ENCODE data around the gene SLC17A9.

Gene SLC17A9

DNA sequence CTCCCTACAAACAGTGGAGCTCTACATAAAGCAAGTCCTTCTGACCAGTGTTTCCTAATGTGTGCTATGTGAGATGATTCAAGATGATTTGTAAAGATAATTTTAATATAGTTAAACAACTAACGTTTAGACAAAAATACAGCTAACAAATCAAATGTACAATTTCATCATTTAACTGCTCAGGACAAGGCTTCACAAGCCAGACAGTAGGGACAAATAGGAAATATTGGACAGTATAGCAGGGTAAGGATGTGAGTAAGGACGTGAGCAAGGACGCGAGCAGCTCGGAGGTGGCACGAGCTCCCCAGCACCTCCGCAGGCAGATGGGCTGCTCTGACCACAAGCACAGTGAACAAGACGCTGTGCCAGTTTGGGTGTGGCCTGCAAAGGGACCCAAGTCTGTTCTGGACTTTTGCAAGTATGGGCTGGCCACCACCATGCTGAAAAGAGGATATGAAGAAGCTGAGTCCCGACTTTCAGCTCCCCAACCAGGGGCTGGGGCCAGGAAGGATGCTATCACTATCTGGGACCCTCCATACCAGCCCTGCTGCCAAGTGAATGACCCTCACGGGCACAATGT lies 40.7 kb upstream of the SLC17A9 start:
- H3K36me3 ChIP-seq (ENCODE audit: control insufficient read depth, insufficient read depth, low read length, severe bottlenecking) = peaks cover 53% of the 10 kb centered on the region
- peaks cover 33% of the 10 kb centered on the region for H3K4me1 ChIP-seq (ENCODE audit: control insufficient read depth, insufficient read depth, low read length)
- H3K9ac ChIP-seq (ENCODE audit: low read length) = no peak overlapping the region
- H3K4me3 ChIP-seq (ENCODE audit: low read length) = no peak overlapping the region
- H3K9me3 ChIP-seq (ENCODE audit: control insufficient read depth, low read length) = no peaks in the 10 kb centered on the region
- DNase-seq (ENCODE audit: low read depth) = no peak
- no peaks in the 10 kb centered on the region for H3K27me3 ChIP-seq (replicated peaks; ENCODE audit: control insufficient read depth, insufficient read depth, low read length)

DNA sequence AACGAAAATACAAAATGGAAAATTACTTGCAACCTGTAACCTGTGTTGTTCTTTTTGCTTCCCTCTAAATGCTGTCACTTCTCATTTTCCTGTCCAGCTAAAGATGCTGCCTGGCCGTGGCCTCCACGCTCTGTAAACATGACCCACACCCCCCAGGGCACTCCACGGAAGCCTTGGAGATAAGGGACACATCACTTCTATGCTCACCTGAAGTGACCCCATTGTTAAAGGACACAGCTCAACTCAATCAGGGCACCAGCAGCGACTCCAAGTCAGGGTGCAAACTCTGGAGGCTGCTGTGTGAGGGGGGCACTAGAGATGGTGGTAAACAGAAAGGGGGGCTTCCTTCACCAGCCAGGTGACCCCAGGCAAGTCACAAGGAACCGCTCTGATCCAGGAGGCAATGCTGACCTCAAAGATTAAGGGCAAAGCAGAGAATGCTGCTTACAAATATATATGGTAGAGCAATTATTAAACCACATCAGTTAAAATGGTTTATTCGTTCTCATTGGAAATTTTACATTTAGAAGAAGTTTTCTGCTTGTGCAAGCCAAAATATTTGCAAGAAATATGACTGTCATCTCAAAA lies 39.4 kb upstream of the SLC17A9 start:
- Histone ChIP-seq H3K4me1 (ENCODE audit: control insufficient read depth, insufficient read depth, low read length) (peaks cover 40% of the 10 kb centered on the region), H3K27me3 (replicated peaks; ENCODE audit: control insufficient read depth, insufficient read depth, low read length) (no peaks in the 10 kb centered on the region), H3K36me3 (ENCODE audit: control insufficient read depth, insufficient read depth, low read length, severe bottlenecking) (peaks cover 44% of the 10 kb centered on the region), H3K9ac (ENCODE audit: low read length) (no peak overlapping the region), H3K4me3 (ENCODE audit: low read length) (no peak overlapping the region), H3K9me3 (ENCODE audit: control insufficient read depth, low read length) (no peaks in the 10 kb centered on the region)
- no peak for DNase-seq (ENCODE audit: low read depth)

DNA sequence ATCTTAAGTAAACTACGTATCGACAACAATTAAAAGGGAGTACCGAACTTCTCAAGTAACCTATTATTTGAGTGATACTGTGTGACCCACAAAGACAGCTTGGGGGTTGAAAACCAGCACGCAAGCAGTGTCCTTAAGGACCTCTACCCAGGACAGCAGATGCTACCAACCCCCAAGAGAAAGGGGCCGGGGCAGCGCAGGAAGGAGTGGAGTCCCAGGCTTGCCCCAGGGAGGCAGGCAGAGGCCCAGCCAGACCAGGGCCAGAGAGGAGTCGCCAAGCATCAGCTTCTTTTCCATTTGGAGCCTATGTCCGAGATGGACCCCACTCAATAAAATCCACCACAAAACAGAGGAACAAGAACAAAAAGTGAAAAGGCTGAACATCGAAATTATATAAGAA lies 38.1 kb upstream of the SLC17A9 start:
- Histone ChIP-seq H3K27me3 (replicated peaks; ENCODE audit: control insufficient read depth, insufficient read depth, low read length) (no peaks in the 10 kb centered on the region), H3K9me3 (ENCODE audit: control insufficient read depth, low read length) (no peaks in the 10 kb centered on the region), H3K36me3 (ENCODE audit: control insufficient read depth, insufficient read depth, low read length, severe bottlenecking) (peaks cover 31% of the 10 kb centered on the region), H3K9ac (ENCODE audit: low read length) (no peak overlapping the region), H3K4me1 (ENCODE audit: control insufficient read depth, insufficient read depth, low read length) (peaks cover 48% of the 10 kb centered on the region), H3K4me3 (ENCODE audit: low read length) (no peak overlapping the region)
- DNase-seq (ENCODE audit: low read depth) = no peak

DNA sequence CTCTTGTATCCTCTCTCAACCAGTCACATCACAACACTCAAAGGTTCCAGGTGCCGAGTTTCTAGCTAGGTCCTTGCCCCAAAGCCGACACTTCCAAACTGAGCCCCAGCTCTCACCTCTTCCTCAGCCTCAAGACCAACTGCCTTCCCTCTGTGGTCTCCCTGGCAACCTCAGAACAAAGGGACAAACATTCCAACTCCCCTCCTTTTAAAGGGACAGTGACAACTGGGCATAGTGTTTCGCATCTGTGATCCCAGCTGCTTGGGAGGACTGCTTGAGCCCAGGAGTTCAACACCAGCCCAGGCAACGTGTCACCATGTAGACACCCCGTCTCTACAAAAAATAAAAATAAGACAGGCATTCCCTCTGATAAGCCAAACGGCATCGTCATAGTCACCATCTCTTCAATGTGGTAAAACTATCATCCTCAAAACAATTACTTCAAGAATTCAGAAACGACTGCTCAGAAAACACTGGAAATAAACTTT lies 37.5 kb upstream of the SLC17A9 start:
- Histone ChIP-seq H3K4me1 (ENCODE audit: control insufficient read depth, insufficient read depth, low read length) (peaks cover 50% of the 10 kb centered on the region), H3K27me3 (replicated peaks; ENCODE audit: control insufficient read depth, insufficient read depth, low read length) (no peaks in the 10 kb centered on the region), H3K4me3 (ENCODE audit: low read length) (no peak overlapping the region), H3K9me3 (ENCODE audit: control insufficient read depth, low read length) (no peaks in the 10 kb centered on the region), H3K36me3 (ENCODE audit: control insufficient read depth, insufficient read depth, low read length, severe bottlenecking) (peaks cover 25% of the 10 kb centered on the region), H3K9ac (ENCODE audit: low read length) (no peak overlapping the region)
- DNase-seq (ENCODE audit: low read depth) = peak; percentile 30

DNA sequence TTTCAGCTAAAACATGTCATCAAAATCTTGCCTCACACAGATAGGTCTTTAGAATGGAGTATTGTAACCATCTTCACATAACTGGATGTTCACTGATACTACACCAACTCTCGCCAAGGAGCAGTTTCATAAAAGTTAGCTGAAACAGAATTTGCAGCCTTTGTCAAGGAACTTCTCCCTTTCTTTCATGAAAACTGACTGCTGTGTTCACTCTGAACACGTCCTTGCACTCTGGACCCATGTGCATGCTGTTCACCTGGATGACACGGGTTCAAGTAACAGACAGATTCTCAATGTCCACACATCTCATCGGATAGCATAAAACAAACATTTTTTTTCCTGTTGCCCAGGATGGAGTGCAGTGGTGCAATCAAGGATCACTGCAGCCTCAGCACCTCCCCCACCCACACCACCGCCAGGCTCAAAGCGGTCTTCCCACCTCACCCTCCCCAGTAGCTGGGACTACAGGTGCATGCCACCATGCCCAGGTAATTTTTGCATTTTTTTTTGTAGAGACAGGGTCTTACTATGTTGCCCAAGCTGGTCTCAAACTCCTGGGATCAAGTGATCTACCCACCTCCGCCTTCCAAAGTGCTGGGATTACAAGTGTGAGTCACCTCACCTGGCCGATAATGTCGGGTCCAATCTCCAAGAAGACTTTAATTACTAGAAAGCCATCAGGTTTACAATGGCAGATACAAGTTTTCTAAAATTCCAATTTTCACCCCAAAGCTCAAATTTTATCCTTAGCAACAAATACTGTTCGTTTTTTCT lies 35.6 kb upstream of the SLC17A9 start:
- DNase-seq (ENCODE audit: low read depth) = no peak
- Histone ChIP-seq H3K9ac (ENCODE audit: low read length) (no peak overlapping the region), H3K36me3 (ENCODE audit: control insufficient read depth, insufficient read depth, low read length, severe bottlenecking) (peaks cover 7% of the 10 kb centered on the region), H3K9me3 (ENCODE audit: control insufficient read depth, low read length) (no peaks in the 10 kb centered on the region), H3K27me3 (replicated peaks; ENCODE audit: control insufficient read depth, insufficient read depth, low read length) (no peaks in the 10 kb centered on the region), H3K4me3 (ENCODE audit: low read length) (no peak overlapping the region), H3K4me1 (ENCODE audit: control insufficient read depth, insufficient read depth, low read length) (peaks cover 67% of the 10 kb centered on the region)

DNA sequence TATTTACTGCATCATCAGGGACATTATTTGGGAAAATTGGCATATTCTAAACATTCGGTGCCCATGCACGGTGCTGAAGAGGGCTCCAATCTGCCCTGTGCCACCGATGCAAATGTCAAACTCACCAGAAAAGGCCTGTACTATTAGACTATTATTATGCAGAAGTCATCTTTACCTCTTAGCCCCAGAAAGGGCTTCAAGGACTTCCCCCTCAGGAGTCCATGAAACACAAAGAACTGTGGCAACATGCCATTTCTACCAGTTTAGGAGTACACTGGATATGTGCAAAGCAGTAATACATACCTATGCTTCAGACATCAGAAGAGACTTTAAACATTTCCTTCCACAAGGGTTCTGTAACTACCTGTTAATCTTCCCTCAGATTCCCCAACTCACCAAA lies 34.8 kb upstream of the SLC17A9 start:
- Histone ChIP-seq H3K4me3 (ENCODE audit: low read length) (no peak overlapping the region), H3K9ac (ENCODE audit: low read length) (no peak overlapping the region), H3K36me3 (ENCODE audit: control insufficient read depth, insufficient read depth, low read length, severe bottlenecking) (no peaks in the 10 kb centered on the region), H3K9me3 (ENCODE audit: control insufficient read depth, low read length) (no peaks in the 10 kb centered on the region), H3K27me3 (replicated peaks; ENCODE audit: control insufficient read depth, insufficient read depth, low read length) (no peaks in the 10 kb centered on the region), H3K4me1 (ENCODE audit: control insufficient read depth, insufficient read depth, low read length) (peaks cover 74% of the 10 kb centered on the region)
- no peak for DNase-seq (ENCODE audit: low read depth)

DNA sequence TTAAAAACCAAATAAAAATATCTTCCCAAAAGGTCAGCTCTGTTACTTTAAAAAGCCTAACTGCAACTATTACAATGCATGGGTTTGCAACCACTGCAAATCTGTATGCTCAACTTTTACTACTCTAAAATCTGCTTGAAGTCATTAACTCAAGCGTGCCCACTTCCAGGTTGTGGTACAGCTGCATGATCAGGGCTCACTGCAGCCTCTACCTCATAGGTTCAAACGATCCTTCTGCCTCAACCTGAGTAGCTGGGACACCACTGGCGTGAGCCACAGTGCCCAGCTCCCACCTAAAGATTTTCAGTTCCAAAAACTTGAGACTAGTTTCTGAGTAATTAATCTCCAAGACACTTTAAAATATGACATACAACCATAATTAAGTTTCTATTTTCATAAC lies 34.4 kb upstream of the SLC17A9 start:
- Histone ChIP-seq H3K4me1 (ENCODE audit: control insufficient read depth, insufficient read depth, low read length) (peaks cover 76% of the 10 kb centered on the region), H3K9ac (ENCODE audit: low read length) (no peak overlapping the region)

DNA sequence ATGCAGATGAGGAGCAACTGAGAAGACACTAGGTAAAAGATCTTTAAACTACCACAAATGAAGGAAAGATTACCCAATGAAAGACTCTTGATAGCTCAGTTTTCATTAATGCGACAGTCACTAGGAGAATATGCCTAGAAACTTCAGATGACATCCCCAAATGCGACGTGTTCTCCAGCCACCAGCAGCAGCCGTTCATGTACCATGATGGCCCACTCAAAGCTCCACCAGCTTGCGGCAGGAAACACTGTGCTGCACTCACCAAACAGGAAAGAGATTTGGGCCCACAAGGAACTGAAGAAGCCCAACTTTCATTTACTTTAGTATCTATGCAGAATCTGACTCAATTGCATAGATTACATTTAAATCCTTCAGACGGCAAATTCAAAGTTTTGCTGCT lies 33.7 kb upstream of the SLC17A9 start:
- H3K4me1 ChIP-seq (ENCODE audit: control insufficient read depth, insufficient read depth, low read length) = peaks cover 78% of the 10 kb centered on the region
- H3K36me3 ChIP-seq (ENCODE audit: control insufficient read depth, insufficient read depth, low read length, severe bottlenecking) = no peaks in the 10 kb centered on the region

More for the DNA sequence above, 34.4 kb upstream of the SLC17A9 start:
- H3K9me3 ChIP-seq (ENCODE audit: control insufficient read depth, low read length) = no peaks in the 10 kb centered on the region
- DNase-seq (ENCODE audit: low read depth) = no peak
- no peaks in the 10 kb centered on the region for H3K36me3 ChIP-seq (ENCODE audit: control insufficient read depth, insufficient read depth, low read length, severe bottlenecking)
- H3K27me3 ChIP-seq (replicated peaks; ENCODE audit: control insufficient read depth, insufficient read depth, low read length) = no peaks in the 10 kb centered on the region
- no peak overlapping the region for H3K4me3 ChIP-seq (ENCODE audit: low read length)

DNA sequence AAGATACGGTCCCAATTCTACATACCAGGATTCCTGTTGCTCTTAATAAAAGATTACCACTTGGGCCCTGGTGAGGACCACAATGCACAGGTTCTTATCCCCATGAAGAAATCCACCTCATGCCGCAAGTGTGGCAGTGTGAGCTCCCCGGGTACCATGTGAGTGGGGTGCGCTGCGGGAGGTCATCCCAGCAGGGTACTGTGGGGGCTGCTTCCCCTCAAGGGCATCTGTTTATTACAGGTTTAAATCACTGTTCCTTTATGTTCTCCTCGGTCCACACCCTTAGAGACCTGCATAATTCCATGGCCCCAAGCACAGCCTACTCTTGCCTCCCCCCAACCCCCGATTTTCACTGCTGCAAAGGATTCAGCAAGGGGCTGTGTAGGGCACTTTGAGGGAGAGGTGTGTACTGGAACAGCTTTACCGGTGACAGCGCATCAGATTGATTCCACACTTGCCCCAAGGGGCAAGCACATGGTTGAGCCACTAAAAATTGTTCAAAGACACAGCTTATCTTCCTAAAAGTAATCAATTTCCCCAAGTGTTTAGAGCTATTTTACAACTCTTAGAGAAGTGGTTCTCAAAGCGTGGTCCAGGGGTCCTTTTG lies 32.4 kb upstream of the SLC17A9 start:
- H3K9ac ChIP-seq (ENCODE audit: low read length) = no peak overlapping the region
- H3K36me3 ChIP-seq (ENCODE audit: control insufficient read depth, insufficient read depth, low read length, severe bottlenecking) = no peaks in the 10 kb centered on the region
- no peaks in the 10 kb centered on the region for H3K27me3 ChIP-seq (replicated peaks; ENCODE audit: control insufficient read depth, insufficient read depth, low read length)
- no peaks in the 10 kb centered on the region for H3K9me3 ChIP-seq (ENCODE audit: control insufficient read depth, low read length)
- no peak overlapping the region for H3K4me3 ChIP-seq (ENCODE audit: low read length)
- H3K4me1 ChIP-seq (ENCODE audit: control insufficient read depth, insufficient read depth, low read length) = peaks cover 78% of the 10 kb centered on the region
- DNase-seq (ENCODE audit: low read depth) = no peak

More for the DNA sequence above, 33.7 kb upstream of the SLC17A9 start:
- Histone ChIP-seq H3K4me3 (ENCODE audit: low read length) (no peak overlapping the region), H3K9me3 (ENCODE audit: control insufficient read depth, low read length) (no peaks in the 10 kb centered on the region), H3K9ac (ENCODE audit: low read length) (no peak overlapping the region), H3K27me3 (replicated peaks; ENCODE audit: control insufficient read depth, insufficient read depth, low read length) (no peaks in the 10 kb centered on the region)
- no peak for DNase-seq (ENCODE audit: low read depth)

DNA sequence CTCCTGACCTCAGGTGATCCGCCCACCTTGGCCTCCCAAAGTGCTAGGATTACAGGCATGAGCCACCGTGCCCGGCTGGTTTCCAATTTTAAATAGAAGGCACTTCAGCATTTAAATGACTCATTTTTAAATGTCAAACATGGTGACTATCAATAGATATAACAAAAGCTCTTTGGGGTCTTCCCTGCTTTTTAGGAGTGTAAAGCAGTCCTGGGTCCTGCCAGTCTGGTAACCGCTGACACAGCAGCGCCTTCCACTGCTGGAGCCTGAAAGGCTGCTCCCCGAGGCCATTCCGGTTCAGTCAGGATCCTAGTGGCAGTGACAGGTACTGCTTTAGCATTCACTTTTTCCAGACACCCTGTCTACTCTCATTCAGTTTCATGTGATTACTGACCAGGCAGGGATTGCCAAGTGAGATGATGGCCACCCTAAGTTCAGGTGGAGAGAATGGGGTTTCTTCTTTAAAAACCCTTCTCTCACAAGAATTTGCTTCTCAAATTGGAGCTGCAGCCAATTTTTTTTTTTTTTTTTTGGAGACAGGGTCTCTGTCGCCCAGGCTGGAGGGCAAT lies 31.3 kb upstream of the SLC17A9 start:
- H3K4me1 ChIP-seq (ENCODE audit: control insufficient read depth, insufficient read depth, low read length) = peaks cover 69% of the 10 kb centered on the region
- H3K4me3 ChIP-seq (ENCODE audit: low read length) = no peak overlapping the region
- no peaks in the 10 kb centered on the region for H3K27me3 ChIP-seq (replicated peaks; ENCODE audit: control insufficient read depth, insufficient read depth, low read length)
- H3K9me3 ChIP-seq (ENCODE audit: control insufficient read depth, low read length) = no peaks in the 10 kb centered on the region
- H3K36me3 ChIP-seq (ENCODE audit: control insufficient read depth, insufficient read depth, low read length, severe bottlenecking) = no peaks in the 10 kb centered on the region
- peak; percentile 74 for DNase-seq (ENCODE audit: low read depth)
- H3K9ac ChIP-seq (ENCODE audit: low read length) = no peak overlapping the region

DNA sequence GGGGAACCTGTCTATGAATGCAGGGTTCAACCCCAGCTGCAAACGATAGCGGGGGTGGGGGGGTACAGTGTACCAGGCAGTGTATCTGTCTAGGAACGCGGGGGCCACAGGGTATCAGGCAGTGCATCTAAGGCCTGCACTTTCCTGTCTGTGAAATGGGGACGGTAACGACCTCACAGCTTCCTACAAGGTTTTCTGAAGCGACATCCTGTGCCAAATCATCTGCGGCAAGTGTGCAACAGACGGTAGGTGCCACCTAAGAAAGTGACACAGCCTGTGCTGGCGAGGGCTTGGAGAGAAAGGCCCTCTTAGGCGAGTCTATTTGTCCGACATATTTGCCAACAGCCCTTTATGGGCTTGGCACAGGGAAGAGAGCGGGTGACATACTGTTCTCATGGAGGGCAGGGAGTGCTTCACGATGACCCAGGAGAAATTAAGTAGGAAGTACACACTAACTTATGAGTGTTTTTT lies 30.0 kb upstream of the SLC17A9 start:
- no peak for DNase-seq (ENCODE audit: low read depth)
- Histone ChIP-seq H3K9ac (ENCODE audit: low read length) (no peak overlapping the region), H3K36me3 (ENCODE audit: control insufficient read depth, insufficient read depth, low read length, severe bottlenecking) (no peaks in the 10 kb centered on the region), H3K4me3 (ENCODE audit: low read length) (no peak overlapping the region), H3K4me1 (ENCODE audit: control insufficient read depth, insufficient read depth, low read length) (peaks cover 70% of the 10 kb centered on the region), H3K27me3 (replicated peaks; ENCODE audit: control insufficient read depth, insufficient read depth, low read length) (no peaks in the 10 kb centered on the region), H3K9me3 (ENCODE audit: control insufficient read depth, low read length) (no peaks in the 10 kb centered on the region)
